HG02884 (cell line): Measurements from ENCODE around the gene MXI1.

Experiments
- ATAC-seq: cut with Tn5 transposase; IDR thresholded peaks from one replicate; pipeline ENCODE4 v1.9.1; 2021; ENCODE audit warnings: mild to moderate bottlenecking, moderate library complexity; ENCODE audit not compliant: unreplicated experiment

MXI1 gene

DNA sequence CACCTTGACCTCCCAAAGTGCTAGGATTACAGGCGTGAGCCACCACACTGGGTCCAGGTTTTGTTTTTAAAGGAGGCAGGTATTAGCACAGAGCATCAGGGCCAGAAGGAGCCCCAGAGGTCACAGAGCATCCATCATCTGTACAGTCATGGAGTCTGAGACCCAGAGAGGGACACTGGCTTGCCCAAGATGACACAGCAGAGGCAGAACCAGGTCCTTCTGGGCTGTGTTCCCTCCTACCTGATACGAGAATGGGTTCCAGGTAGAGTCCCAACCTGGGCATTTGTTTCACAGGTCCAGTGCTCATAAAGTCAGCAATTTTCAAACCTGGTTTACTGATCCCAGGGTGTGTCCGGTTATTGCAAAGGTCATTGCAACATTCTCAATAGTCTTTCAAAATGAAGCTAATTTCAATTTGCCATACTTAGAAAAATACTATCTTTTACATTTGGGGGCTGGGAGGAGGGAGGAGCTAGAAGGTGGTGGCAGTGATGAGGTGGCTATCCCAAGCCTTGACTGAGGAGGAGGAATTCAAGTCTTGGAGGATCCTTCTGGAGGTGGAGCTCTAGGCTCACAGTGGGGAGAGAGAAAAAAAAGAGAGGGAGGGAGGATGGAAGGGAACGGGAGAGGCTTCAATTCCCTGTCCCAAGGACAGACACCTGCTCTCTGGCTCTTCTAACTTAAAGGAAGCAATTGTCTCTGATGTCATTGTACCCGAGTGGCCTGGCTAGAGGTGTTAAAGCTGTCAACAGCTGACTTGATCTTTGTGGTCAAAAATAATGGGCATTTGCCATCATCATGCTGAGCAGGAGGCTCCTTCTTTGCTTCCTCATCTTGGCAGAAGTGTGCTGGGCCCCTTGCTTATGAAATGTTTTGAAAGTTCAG is 8.1 kb downstream of the MXI1 start:
- ATAC-seq, result no peak

DNA sequence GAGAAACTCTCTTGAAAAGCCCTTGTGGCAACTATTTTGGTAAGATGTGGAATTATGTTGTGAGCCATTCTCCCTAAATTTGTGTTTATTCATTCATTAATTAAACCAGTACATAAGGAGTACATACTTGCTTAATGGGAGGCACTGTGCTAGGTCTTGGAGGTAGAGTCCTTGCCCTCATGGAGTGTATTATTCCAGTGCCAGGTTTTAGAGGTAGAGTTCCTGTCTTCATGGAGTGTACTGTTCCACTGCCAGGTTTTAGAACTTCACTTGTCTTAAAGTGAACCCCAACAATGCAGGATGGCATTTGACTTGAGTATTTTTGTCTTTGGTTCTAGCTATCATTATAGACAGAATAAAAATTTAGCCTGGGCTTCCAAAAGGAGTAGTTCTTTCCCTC is 8.8 kb downstream of the MXI1 start:
- ATAC-seq, result no peak

DNA sequence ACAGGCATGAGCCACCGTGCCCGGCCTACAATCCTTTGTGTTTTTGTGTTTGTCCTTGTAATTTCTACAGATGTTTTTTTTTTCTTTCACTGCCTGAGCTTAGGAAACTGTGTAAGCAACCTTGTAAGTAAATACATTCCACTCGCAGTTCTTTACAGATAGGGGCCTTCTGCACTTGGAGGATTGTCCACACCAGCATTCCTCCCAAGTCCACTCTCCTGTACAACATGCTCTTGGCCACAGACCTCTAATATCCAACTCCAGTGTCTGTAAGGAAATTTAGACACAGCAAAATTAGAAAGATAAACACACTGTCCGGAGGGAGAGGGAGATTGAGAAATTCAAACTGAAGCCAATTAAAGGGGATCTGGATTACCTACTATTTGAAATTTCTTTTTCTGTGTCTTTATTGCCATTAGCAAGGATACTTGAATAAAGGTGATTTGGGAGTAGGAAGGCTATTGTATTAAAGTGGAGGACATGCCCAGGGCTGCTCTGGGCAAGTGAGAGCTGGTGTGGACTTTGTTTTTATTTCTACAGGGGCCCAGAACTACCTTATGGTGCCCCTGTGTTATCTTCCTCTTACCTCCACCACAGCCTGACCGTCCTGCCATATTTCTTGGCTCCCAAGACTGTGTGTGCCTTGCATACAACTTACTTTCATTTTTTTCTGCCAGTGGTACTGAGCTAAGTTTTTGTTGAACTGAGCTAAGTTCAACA is 9.7 kb downstream of the MXI1 start:
- no peak for ATAC-seq

DNA sequence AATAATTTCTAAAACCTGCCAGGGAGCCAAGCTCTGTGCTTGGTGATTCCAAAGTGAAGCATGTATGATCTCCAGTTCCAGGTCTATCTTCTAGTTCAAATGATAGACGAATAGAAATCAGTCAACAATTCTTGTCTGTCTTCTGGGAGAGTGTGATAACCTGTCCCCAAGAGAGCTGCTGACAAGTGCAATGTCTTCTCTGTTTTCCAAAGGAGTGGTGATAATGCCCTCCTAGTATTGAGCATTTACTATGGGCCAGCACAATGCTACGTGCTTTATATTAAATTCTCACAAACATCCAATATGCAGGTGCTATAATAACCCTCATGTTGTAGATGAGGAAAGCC is 10.2 kb downstream of the MXI1 start:
- ATAC-seq, result no peak

DNA sequence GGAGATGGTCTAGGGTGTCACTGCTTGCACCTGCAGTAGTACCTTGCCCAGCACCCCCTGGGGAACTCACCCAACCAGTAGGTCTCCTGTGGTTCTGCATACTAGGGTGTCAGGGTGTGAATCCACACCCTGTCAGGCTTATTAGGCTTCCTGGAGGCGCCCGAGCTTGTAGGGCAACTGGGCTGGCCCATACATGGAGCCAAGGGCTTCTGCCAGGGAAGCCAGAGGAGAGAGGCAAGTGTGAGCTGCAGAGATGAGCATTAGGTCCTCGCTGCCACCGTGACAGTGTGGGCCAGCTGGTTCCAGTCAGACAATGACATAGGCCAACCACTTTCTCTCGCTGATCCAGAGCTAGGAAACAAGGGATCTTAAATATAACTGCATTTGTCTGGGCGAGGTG is 11.2 kb downstream of the MXI1 start:
- no peak for ATAC-seq

DNA sequence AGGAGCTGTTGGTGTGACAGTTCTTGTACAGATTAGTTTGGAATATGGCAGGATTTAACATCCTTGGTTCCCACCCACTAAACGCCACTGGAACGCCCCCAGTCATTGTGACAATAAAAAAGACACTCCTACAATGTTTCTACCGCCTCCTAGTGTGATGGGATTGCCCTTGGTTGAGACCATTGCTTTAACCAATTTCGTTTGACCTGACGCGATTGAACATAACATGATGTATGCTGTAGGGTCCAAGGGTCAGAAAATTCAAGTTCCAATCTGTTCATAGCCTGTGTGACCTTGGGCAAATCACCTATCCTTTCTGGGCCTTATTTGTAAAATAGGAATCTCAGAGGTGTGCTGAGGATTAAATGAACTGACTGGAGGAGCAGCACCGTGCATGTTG is 12.5 kb downstream of the MXI1 start:
- no peak for ATAC-seq

DNA sequence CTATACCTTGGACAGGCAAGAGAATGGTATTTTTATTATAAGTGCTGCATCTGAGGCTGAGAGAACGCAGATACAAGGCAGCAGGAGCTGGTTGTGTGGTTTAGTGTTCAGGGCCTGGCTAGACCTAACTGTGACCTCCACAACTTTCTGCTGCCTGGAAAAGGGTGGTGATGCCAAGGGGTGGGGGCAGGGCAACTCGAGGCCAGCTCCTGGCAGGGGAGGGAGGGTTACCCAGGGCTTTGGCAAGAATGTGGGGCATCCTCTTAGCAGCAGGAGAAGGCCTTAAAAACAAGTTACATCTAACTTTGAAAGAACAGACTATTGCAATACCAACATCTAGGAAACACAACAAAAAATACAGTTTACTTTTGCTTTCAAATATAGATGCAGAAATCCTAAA is 13.0 kb downstream of the MXI1 start:
- ATAC-seq, result no peak

DNA sequence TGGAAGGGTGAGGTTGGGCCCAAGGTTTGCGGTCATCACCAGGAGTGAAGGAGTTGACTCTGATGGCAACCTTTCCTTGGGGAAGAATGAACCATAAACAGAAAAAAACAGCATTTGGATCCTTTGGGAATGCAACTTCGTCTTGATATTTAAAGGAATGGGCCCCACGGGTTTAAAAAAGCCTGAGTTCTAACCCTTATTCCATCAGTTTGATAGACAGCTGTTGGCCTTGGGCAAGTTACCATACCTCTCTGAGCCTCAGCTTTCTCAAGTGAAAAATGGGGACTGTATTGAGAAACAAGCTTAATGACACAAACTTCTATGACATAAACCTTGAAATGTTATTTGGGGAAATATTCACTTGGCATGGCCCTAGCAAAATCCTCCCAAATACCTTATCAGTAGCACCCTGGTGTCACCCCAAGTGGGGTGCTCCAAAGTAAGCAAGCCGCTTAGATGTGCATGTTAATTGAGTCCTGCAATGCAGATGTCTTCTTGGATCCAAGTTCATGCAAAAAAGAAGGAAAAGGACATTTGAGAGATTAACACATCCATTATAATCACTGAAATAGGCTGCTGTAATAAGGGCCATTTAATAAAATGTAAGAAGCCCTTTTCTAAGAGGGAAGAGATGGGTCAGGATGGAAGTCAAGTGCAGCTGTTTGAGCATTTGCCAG is 13.8 kb downstream of the MXI1 start:
- ATAC-seq, result no peak

DNA sequence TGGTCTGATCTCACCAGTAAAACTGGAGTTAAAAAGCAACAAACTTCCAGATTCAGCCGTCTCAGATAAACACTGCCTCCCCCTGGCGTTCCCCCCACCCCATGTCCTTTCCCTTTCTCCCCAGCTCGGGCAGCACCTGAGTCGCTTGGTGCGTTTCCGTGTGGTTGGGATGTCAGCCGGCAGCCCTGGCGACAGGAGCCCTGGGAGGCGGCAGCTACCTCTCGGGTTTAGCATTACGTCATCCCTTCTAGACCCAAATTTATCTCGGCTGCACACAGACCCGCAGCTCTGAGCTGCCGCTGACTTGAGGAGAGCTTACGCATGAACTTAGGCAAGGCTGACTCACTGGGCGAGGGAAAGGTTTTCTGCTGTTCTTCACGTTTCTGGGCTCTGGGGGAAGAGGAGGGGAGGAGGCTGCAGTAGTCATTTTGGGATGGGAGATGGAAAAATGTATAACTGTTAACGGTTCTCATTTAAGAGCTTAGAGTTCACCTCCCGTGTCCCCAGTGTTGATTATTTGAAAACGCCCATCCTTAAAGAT is 14.4 kb downstream of the MXI1 start:
- peak; percentile 57 for ATAC-seq

DNA sequence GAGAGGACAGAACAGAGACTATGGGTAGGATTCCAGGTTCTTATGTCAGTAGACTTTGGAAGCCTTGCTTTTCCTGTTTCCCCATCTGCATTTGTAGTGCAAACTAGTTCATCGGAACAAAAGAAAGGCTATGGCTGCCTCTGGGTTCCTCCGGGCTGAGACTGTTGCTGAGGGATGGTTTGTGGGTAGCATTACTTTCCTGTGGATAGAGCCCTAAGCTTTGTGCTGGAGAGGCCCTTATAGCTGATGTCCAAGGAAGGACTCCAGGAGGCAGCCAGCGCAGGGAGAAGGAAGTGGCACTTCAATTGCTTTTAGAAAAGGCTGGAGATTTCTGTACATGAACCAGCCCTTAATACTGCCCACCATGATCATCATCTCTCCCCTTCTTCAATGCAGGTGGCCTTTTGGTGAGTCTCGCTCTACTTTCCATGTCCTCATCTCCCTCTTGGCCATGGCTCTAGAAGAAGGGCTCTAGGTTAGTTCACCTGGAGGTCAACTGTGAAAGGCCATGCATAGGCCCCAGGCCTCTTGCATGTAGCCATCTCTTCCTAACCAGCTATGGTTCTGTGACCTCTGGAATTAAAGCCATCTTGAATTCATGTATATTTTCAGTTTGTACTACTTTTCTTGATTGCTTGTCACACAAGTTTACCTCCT is 15.4 kb downstream of the MXI1 start:
- no peak for ATAC-seq

DNA sequence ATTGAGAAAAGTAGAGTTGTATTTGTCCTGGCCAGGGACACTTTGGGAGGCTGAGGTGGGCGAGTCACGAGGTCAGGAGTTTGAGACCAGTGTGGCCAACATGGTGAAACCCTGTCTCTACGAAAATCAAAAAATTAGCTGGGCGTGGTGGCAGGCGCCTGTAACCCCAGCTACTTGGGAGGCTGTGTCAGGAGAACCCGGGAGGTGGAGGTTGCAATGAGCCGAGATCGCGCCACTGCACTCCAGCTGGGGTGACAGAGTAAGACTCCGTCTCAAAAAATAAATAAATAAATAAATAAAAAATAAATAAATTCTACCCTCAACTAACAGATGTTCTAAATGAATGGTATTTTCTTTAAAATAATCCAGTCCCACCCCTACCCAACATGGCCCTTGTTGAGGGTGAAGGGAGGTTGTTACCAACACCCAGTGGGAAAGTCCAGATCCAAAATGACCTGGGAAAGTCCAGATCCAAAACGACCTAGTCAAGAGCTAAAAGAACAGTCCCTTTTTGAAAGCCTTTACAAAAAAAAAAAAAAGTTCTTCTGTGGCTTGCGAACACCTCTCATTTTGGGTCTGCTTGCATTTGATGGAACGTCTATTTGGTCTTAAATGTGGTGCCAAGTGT is 16.0 kb downstream of the MXI1 start:
- no peak for ATAC-seq

DNA sequence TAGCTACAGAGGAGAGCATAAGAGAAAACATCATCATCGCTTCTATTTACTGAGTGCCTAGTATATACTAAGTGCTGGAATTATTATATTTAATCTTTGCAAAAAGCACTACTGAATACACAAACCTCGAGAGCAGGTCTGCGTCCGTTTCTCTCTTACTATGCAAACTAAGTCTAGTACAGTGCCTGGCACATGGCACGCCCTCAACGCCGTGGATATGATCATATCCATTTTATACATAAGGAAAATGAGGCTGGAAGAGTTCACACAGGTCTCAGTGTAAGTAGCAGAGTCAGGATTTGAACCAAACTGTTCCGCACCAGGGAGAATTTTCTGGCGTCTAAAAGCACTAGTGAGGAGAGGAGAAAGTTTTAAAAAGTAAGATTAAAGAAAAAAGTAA is 17.6 kb downstream of the MXI1 start:
- ATAC-seq, result no peak

DNA sequence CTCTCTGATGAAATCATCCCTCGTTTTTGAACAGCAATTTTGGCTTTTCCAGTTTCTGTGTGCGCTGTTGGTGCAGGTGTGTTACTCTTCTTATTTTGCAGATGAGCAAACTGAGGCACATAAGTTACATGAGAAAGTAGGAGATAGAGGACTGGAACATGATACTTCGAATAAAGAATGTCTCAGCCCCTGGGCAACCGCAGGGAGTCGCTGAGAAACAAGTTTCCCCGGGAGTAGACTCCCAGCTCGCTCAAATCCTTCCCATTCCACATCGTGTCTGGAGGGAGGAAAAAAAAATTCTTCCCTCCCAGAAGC is 18.0 kb downstream of the MXI1 start:
- ATAC-seq, result peak; percentile 5

DNA sequence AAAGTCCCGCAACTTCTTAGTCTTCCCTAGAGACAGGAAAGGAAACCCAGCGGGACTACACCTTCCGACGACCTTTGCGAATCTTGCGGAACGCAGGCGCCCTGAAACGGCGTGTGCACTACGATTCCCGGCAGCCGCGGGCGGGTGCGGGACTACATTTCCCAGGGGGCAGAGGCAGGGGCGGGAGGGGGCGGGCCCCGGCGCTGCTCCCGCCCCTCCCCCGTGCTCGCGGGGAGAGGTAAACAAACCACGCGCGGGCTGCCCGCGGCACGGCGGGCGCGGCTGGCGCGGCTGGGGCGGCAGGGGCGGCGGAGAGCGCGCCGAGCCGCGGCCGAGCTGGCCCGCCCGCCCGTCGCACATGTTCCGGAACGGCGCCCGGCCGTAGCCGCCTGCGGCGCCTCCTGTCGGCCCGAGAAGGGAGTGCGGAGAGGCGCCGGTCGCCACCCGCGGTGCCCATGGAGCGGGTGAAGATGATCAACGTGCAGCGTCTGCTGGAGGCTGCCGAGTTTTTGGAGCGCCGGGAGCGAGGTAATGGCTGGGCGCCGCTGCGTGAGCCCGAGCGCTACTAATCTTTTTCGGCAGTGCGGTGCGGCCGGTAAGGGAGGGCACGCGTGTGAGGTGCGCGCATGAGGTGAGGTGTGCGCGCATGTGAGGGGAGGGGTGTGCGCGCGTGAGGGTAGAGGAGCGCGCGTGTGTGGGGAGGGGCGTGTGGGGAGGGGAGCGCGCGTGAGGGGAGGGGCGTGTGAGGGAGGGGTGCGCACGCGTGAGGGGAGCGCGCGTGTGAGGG is 18.5 kb downstream of the MXI1 start:
- peak; percentile 65 for ATAC-seq

DNA sequence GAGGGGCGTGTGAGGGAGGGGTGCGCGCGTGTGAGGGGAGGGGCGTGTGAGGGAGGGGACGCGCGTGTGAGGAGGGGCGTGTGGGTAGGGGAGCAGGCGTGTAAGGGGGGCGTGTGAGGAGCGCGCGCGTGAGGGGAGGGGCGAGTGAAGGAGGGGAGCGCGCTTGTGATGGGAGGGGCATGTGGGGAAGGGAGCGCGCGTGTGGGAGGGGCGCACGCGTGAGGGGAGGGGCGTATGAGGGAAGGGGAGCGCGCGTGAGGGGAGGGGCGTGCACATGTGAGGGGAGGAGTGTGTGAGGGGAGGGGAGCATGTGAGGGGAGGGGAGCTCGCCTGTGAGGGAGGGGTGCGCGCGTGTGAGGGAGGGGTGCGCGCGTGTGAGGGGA is 19.1 kb downstream of the MXI1 start:
- no peak for ATAC-seq

DNA sequence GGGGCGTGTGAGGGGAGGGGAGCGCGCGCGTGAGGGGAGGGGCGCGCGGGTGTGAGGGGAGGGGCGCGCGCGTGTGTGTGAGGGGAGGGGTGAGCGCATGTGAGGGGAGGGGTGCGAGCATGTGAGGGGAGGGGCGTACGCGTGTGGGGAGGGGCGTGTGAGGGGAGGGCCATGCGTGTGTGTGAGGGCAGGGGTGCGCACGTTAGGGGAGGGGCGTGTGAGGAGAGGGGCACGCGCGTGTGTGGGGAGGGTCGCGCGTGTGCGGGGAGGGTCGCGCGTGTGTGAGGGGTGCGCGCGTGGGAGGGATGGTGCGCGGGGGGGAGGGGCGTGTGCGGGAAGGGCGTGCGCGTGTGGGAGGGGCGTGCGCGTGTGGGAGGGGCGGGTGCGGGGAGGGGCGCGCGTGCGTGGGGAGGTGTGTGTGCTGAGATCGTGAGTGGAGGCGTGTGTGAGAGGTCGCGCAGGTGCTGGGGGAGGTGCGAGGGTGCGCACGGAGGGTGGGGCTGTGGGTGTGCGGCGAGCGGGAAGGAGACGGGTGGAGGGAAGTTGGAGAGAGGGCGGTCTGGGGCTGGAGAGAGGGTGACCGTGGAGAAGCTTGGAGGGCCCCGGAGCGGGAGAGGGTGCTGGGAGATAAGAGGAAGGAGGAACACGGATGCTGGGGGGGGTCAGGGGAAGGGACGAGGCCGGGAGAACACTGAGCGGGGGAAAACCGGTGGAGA is 19.7 kb downstream of the MXI1 start:
- ATAC-seq, result no peak

DNA sequence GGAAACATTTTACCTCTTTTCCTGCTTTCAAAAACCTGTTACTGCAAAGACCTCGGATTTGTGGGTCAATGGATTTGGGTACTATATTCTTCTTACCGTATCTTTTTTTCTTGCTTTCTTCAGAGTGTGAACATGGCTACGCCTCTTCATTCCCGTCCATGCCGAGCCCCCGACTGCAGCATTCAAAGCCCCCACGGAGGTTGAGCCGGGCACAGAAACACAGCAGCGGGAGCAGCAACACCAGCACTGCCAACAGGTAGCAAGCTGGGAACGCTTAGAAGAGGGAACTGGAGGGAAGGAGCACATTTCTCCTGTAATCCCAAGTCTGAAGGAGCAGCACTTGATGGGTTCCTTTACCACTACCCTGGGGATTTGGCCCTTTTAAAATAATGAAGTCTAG is 20.7 kb downstream of the MXI1 start:
- no peak for ATAC-seq

DNA sequence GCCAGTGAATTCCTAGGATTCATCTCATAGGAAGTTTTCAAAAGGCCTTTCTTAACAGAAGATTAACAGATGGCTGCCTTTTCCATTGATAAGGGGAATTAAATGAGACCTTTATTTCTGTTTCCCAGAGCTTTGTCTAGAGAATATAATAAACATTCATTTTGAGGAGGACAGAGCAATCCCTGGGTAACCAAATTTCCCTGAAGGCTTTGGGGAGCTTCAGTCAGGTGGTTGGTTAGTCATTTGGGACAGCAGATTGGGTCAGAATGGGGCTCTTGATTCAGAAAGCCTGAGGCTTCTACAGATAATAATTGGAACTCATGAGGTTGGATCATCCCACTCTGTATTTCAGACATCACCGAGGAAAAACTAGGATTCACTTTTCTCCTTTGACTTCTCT is 21.8 kb downstream of the MXI1 start:
- no peak for ATAC-seq

DNA sequence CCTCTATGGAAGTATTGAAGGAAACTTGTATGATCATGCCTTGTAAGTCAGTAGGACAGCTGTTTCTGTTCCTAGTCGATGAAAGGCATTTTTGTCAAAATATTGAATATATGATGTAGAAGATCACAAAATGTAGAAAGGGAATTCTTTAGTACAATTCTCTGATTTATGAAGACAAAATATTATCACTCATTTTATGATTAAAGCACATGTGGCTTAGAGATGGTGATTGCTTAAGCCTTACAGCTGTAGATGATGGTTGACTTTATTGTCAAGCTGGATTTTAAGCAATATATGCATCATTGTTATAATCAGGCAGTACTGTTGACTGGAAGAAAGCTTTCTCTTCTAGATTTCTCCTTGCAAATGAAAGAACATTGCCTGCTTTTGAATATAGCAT is 26.4 kb downstream of the MXI1 start:
- no peak for ATAC-seq
